Measurements from ENCODE around the gene SNX33.

GRCh38 chr15:75671730-75672602 lies 24.3 kb downstream of the SNX33 start:
- TF ChIP-seq CTCF (IDR thresholded peaks at IDR 0.05) (no peak), POLR2A (IDR thresholded peaks at IDR 0.05) (no peak)

All from adrenal gland (tissue), 5 donors.